Suprapubic skin (tissue), 4 donors: Measurements from ENCODE around the gene LMF1. TPM values are rescaled to one million over a fixed set of nuclear protein-coding genes. Genes with fewer than 3 reads are reported as not detected.

Experiments
- DNase-seq, 2 donors: peaks; one replicate each; pipeline ENCODE4 v3.0.0-alpha.2; 2019; ENCODE audit warnings: low spot score in 2 of 2
- H3K27ac ChIP-seq: fragments of 200-600 bp; sonication (generic); one replicate; pipeline ENCODE4 v1.5.1; 2019
- H3K27me3 ChIP-seq: fragments of 200-600 bp; sonication (generic); one replicate; pipeline ENCODE4 v1.5.1; 2019
- H3K36me3 ChIP-seq: fragments of 200-600 bp; sonication (generic); one replicate; pipeline ENCODE4 v1.5.1; 2019
- H3K4me1 ChIP-seq: fragments of 200-600 bp; sonication (generic); one replicate; pipeline ENCODE4 v1.5.1; 2019
- H3K4me3 ChIP-seq: fragments of 200-600 bp; sonication (generic); one replicate; pipeline ENCODE4 v1.5.1; 2019; ENCODE audit warnings: mild to moderate bottlenecking
- H3K9me3 ChIP-seq: fragments of 200-600 bp; sonication (generic); one replicate; pipeline ENCODE4 v1.5.1; 2019
- CTCF ChIP-seq, 2 donors: fragments of 200-600 bp in 1 of 2; fragments of 450-650 bp in 1 of 2; sonication (generic) in 1 of 2; IDR thresholded peaks; one replicate each; pipeline ENCODE4 v1.5.1; 2016 to 2019; ENCODE audit warnings: antibody characterized with exemption in 2 of 2, mild to moderate bottlenecking in 1 of 2, moderate library complexity in 1 of 2
- EP300 ChIP-seq: sonication (generic); formaldehyde crosslinking; IDR thresholded peaks from one replicate; pipeline ENCODE4 v1.6.1; 2017; ENCODE audit warnings: antibody characterized with exemption
- POLR2A ChIP-seq, 2 donors: fragments of 450-650 bp; IDR thresholded peaks; one replicate each; pipeline ENCODE4 v1.6.1; 2017; ENCODE audit warnings: antibody characterized with exemption in 2 of 2, mild to moderate bottlenecking in 2 of 2, moderate library complexity in 2 of 2
- POLR2AphosphoS5 ChIP-seq, 3 donors: sonication (generic); formaldehyde crosslinking; IDR thresholded peaks; one replicate each; pipeline ENCODE4 v1.6.1; 2017; ENCODE audit warnings: antibody characterized with exemption in 3 of 3
- WGBS: methylation state at CpG from one replicate; pipeline ENCODE4 v1.1.5; 2018; 5-methylcytosine and 5-hydroxymethylcytosine counted together
- total RNA-seq, 4 donors: library from RNA; depleted of rRNA; stranded (reverse); fragments of >200 nt; gene quantifications; one replicate each; pipeline ENCODE4 v1.1.0, GENCODE V29; 2016

LMF1 gene
- total RNA-seq, 4 donors from 2014 or later = 32.1 to 117 (median 38.0) TPM

- Histone ChIP-seq H3K4me1 (no peaks in the 10 kb centered on the region), H3K27ac (no peak overlapping the region), H3K36me3 (peaks cover 70% of the 10 kb centered on the region), H3K27me3 (no peaks in the 10 kb centered on the region), H3K4me3 (no peak overlapping the region), H3K9me3 (no peaks in the 10 kb centered on the region)
- WGBS = 97% methylated on average over 18 of the region's 37 CpGs
- no peak for TF ChIP-seq CTCF (IDR thresholded peaks at IDR 0.05)
- no peak for TF ChIP-seq EP300
- no peak for TF ChIP-seq POLR2AphosphoS5 (IDR thresholded peaks at IDR 0.05)
- no peak for TF ChIP-seq POLR2A (IDR thresholded peaks at IDR 0.05)
- DNase-seq = no peak
Observed at GRCh38 chr16:868846-869822, 101.7 kb downstream of the LMF1 start.

GRCh38 chr16:868386-868755 is 102.4 kb downstream of the LMF1 start:
- peaks cover 62% of the 10 kb centered on the region for H3K36me3 ChIP-seq
- WGBS = 100% methylated on average over 2 of the region's 6 CpGs

GRCh38 chr16:867421-868385 is 103.1 kb downstream of the LMF1 start:
- H3K4me1 ChIP-seq = no peaks in the 10 kb centered on the region
- no peaks in the 10 kb centered on the region for H3K27me3 ChIP-seq
- no peaks in the 10 kb centered on the region for H3K9me3 ChIP-seq
- no peak overlapping the region for H3K27ac ChIP-seq
- DNase-seq = no peak
- TF ChIP-seq EP300 (no peak), CTCF (IDR thresholded peaks at IDR 0.05) (no peak), POLR2AphosphoS5 (IDR thresholded peaks at IDR 0.05) (no peak), POLR2A (IDR thresholded peaks at IDR 0.05) (no peak)
- H3K4me3 ChIP-seq = no peak overlapping the region
- whole genome bisulfite sequencing = 90% methylated on average over 16 of the region's 34 CpGs
- peaks cover 56% of the 10 kb centered on the region for H3K36me3 ChIP-seq

More at GRCh38 chr16:868386-868755, 102.4 kb downstream of the LMF1 start:
- TF ChIP-seq EP300 = no peak
- no peak for TF ChIP-seq POLR2AphosphoS5 (IDR thresholded peaks at IDR 0.05)
- TF ChIP-seq CTCF (IDR thresholded peaks at IDR 0.05) = no peak
- no peak for TF ChIP-seq POLR2A (IDR thresholded peaks at IDR 0.05)
- H3K27ac ChIP-seq = no peak overlapping the region
- no peak overlapping the region for H3K4me3 ChIP-seq
- no peaks in the 10 kb centered on the region for H3K9me3 ChIP-seq
- no peaks in the 10 kb centered on the region for H3K4me1 ChIP-seq
- DNase-seq = no peak
- H3K27me3 ChIP-seq = no peaks in the 10 kb centered on the region

GRCh38 chr16:866252-866896 is 104.4 kb downstream of the LMF1 start:
- Histone ChIP-seq H3K27me3 (no peaks in the 10 kb centered on the region), H3K4me3 (no peak overlapping the region), H3K36me3 (peaks cover 47% of the 10 kb centered on the region), H3K4me1 (no peaks in the 10 kb centered on the region), H3K9me3 (no peaks in the 10 kb centered on the region), H3K27ac (no peak overlapping the region)
- DNase-seq = no peak
- 94% methylated on average over 9 of the region's 9 CpGs for WGBS
- TF ChIP-seq EP300 (no peak), POLR2A (IDR thresholded peaks at IDR 0.05) (no peak), CTCF (IDR thresholded peaks at IDR 0.05) (no peak), POLR2AphosphoS5 (IDR thresholded peaks at IDR 0.05) (no peak)
